DMS53 treated with DMSO at 0.1 percent for 48 hours (cell line): ENCODE measurements around the gene KCNT1.

Experiments used
- DNase-seq: peaks from one replicate; lab custom pipeline; 2025; ENCODE audit not compliant: unreplicated experiment; lab: John Stamatoyannopoulos, UW

KCNT1 gene

DNA sequence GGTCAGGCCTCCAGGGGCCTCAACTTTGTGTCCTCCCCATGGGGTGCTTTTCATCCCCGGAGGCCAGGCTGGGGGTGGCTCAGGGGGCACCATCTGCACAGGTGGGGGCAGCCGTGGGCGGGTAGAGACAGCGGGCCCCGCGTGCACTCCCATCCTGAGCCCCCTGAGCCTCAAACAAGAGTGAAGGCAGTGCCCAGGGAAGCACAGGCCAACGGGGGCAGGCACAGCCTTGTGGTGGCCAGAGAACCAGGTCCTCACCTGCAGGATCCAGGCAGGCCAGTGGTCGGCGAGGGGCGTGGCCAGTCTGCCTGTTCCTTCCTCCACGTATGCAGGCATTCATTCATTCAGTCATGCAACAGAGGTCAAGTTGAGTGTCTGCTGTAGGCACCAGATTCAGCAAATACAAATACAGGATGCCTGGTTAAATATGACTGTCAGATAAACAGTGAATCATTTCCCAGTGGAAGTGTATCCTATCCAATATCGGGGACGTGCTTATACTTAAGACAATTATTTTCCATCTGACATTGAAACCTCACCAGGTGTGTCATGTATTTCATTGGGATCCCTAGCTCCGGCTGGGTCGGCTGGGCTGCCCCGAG is 22.3 kb downstream of the KCNT1 start:
- DNase-seq: no peak

DNA sequence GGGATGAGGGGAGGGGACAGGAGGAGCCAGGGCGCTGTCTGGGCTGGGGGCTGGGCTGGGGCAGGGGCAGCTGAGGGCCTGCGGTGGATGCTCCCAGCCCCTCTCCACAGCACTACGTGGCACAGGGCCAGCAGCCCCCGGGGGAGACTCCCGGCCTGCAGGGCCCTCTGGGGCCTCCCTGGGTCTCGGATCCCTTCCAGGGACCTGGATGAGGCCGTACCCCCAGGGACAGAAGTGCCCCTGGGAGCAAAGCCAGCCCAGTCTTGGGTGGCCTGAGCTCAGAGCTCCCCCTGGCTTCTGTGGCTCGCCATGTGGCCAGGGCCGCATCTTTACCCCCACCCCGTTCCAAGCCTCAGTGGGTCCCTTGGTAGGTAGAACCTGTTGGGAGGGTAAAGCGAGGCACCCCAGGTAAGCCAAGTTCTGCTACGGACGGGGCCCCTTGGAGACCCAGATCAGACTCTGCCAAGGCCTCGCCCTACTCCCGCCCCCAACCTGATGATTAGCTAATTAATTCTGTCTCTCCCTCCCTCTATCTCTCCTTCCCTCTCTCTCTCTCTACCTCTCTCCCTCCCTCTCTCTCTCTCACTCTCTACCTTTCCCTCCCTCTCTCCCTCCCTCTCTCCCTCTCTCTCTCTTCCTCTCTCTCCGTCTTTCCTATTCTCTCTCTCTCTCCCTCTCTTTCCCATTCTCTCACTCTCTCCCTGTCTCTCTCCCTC is 24.3 kb downstream of the KCNT1 start:
- DNase-seq: no peak

GRCh38 chr9:135727257-135727875 is 25.4 kb downstream of the KCNT1 start:
- no peak for DNase-seq

GRCh38 chr9:135728436-135729110 is 26.6 kb downstream of the KCNT1 start:
- no peak for DNase-seq

DNA sequence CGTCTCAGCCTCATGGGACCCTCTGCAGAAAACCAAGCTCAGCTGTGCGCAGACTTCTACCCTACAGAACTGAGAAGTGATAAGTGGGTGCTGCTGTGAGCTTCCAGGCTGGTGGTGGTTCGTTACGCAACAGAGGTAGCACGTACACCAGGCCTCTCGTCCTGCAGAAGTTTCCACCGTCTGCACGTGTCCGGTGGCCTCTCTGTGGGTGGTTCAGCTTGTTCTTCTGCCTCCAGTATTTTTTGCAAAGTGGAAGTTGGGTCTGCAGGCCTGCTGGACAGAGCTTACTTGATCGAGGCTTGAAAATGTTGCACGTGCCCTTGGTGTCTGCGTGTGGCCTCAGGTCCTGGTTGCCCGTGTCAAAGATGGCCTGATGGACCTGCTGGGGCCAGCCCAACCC is 27.5 kb downstream of the KCNT1 start:
- no peak for DNase-seq

DNA sequence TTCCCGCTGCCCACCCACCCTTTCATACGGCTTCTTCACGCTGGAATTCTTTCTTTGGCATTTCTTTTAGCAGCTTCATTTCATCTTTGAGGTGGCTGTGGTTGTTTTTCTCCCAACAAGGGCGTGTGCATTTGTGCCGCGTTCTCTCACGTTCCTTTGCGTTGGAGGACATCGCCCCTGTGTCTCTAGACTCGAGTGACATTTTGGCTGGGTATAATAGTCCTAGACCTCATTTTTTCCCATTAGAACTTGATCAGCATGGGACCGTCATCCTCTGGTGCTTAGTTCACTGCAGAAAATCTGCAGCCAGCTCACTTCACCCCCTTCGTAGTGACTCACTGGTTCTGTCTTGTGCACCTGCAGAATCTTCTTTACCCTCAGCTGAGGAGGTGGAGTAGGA is 29.5 kb downstream of the KCNT1 start:
- DNase-seq: no peak

- no peak for DNase-seq
Observed at GRCh38 chr9:135732569-135733257, 30.7 kb downstream of the KCNT1 start.

- no peak for DNase-seq
Observed at GRCh38 chr9:135734616-135735144, 32.7 kb downstream of the KCNT1 start.

DNA sequence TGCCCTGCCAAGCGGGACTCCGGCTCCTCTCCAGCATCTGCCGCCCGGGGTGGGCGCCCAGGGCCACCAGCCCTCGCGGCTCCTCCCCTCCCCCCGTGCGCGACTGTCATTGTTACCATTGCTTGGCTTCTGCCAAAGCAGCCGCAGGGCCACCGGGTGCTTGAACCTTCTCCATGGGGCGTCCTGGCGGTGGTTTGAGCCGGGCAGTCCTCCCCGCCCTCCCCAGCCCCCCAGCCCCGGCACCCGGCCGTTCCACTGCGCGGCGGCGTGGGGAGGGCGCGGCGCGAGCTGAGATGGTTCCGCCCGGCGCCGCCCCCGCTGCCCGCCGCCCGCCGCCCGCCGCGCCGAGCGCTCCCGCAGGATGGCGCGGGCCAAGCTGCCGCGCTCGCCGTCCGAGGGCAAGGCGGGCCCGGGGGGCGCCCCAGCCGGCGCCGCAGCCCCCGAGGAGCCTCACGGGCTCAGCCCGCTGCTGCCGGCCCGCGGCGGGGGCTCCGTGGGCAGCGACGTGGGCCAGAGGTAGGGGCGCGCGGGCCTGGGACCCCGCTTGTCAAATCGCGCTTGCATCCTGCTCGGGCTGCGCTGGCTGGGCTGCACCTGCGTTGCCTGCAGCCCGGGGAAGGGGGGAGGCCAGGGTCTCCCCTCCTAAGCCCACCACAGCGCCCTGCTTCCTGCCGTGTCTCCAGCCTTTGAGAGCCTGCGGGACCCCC is 34.4 kb downstream of the KCNT1 start:
- DNase-seq: no peak

DNA sequence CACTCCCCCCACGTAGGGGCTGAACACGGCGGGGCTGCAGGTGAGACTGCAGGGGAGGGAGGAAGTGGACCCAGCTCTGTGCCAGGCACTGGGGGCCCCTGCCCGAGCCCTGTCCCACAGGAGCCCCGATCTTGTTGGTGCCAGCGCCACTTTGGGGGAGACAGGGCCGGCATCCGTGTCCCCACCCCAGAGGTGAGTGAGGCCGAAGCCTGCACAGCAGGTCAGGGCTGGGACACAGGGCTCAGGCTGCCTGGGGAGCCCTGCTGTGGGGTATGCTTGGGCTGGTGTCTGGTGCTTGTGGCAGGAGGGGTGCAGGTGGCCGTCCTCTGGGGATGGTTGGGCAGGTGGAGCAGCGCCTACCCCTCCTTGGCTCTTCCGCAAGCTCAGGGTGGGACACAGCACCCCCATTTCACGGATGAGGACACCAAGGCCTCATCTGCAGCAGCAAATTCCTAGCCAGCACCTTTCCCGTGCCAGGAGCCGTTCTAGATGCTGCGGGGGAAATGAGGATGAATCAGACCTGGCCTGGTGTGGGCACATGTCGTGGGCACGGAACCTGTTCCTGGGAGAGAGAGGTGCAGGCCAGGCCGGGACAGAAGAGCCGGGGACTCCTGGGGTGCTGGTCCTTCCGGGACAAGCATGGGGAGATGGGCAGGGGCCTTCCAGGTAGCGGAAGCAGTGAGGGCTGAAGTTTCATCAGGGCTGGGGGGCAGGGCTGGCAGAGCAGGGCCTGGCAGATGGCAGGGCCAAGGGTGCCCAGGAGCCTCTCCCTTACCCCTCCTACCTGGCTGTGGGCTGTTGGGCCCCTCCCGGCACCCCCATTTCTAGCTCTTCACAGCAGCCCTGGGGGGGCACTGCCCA is 35.2 kb downstream of the KCNT1 start:
- no peak for DNase-seq

- DNase-seq: no peak
Observed at GRCh38 chr9:135737840-135738521, 36.0 kb downstream of the KCNT1 start.

- no peak for DNase-seq
Observed at GRCh38 chr9:135739271-135740220, 37.6 kb downstream of the KCNT1 start.

DNA sequence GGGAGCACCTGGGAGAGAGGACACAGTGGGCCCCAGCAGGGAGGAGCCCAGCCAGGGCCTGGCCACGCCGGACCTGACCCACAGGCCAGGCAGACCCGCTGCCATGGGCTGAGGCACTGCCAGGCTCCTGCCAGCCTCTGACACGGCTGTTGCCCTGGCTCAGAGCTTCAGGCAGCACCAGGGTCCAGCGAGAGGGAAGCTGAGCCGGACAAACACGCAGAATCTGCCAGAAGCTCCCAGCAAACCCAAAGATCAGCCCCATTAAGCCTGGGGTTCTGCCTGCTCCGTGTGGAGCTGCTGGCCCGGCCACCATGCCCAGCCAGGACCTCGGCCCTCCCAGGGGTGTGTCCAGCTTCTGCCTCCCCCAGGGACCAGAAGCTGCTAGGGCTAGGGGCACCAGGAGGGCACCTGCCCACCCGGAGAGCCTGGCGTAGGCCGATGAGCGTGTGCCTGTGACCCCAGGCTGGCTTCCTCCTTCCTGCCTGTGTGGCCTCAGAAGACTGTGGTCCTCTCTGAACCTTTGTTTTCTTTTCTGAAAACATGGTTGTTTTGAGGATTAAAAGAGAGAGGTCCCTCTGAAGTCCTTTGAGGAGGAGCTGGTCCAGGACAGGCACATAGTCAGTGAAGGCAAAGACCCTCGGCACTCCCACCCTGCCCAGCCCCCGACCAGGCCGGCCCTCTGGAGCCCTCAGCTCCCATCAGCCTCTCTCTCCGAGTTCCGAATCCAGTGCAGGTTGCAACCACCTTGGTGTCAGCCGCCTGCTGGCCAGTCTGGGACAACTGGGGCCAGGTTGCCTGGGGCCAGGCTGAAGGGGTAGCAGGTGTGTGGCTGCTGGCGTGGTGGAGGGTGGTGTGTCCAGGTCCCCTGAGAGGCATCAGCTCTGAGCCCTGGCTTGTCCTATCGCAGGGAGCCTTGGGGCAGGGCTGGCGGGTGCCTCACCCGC is 39.6 kb downstream of the KCNT1 start:
- no peak for DNase-seq

DNA sequence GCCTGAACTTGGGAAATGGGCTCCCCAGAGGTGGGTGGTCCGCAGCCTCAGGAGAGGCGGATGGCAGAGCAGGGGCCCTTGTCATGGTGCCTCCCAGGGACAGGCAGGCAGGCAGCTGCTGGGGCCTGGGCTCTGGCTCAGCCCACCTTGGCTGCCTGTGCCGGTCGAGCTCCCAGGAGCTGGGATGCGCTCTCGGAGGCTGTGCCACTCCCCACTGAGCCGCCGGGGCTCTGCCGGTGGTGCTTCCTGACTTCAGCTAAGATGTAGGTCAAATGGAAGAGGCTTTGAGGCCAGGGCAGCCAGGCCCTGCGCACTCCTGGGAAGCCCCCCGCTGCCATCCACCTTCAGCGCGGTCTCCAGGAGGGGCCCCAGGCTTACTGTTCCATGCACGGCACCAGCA is 41.0 kb downstream of the KCNT1 start:
- no peak for DNase-seq

- no peak for DNase-seq
Observed at GRCh38 chr9:135743546-135744332, 41.8 kb downstream of the KCNT1 start.
